PC-9 (cell line): ENCODE measurements around the gene KIAA1217. TPM values are rescaled to one million over a fixed set of nuclear protein-coding genes. Genes with fewer than 3 reads are reported as not detected.

Experiments used
- BruUV-seq: library from RNA; stranded (reverse); fragments of 400-500 nt; replicated peaks from 2 replicates; lab custom pipeline; 2021; lab: Mats Ljungman, UMichigan
- CTCF ChIA-PET: fragments of 300-600 bp; sonication (Branson Sonifier 250); formaldehyde crosslinking; loops from one replicate; lab custom pipeline; 2022; ENCODE audit warnings: antibody characterized with exemption; lab: Charles Lee
- POLR2A ChIA-PET: fragments of 300-600 bp; sonication (Branson Sonifier 250); formaldehyde crosslinking; loops from one replicate; lab custom pipeline; 2022; ENCODE audit warnings: antibody characterized with exemption; ENCODE audit not compliant: unreplicated experiment; lab: Charles Lee
- DNase-seq, 2 experiments: peaks; one replicate each; pipeline versions ENCODE4 v3.0.0 to v3.0.0-alpha.2; 2015 to 2022; ENCODE audit warnings: mixed read lengths in 1 of 2
- H2AFZ ChIP-seq: fragments of 200-600 bp; sonication (generic); 2 replicates; pipeline ENCODE4 v1.8.1; 2017; ENCODE audit warnings: antibody characterized with exemption
- H3F3A ChIP-seq: fragments of 200-600 bp; sonication (generic); 2 replicates; pipeline ENCODE4 v1.8.1; 2017; ENCODE audit warnings: antibody characterized with exemption, mild to moderate bottlenecking, low read depth; ENCODE audit not compliant: insufficient read depth
- H3K27ac ChIP-seq: fragments of 200-600 bp; sonication (generic); 2 replicates; pipeline ENCODE4 v1.6.1; 2016; ENCODE audit warnings: mixed run types
- H3K27me3 ChIP-seq: fragments of 200-600 bp; sonication (generic); 2 replicates; pipeline ENCODE4 v1.6.1; 2016; ENCODE audit warnings: low read depth, mixed run types; ENCODE audit not compliant: insufficient read depth
- H3K36me3 ChIP-seq: fragments of 200-600 bp; sonication (generic); 2 replicates; pipeline ENCODE4 v1.6.1; 2016; ENCODE audit warnings: low read depth, mixed run types
- H3K4me1 ChIP-seq: fragments of 200-600 bp; sonication (generic); replicated peaks from 2 replicates; pipeline ENCODE4 v1.6.1; 2016; ENCODE audit warnings: mixed run types; ENCODE audit not compliant: insufficient read depth
- H3K4me2 ChIP-seq: fragments of 200-600 bp; sonication (generic); 2 replicates; pipeline ENCODE4 v1.6.1; 2017; ENCODE audit warnings: mixed run types
- H3K4me3 ChIP-seq: fragments of 200-600 bp; sonication (generic); 2 replicates; pipeline ENCODE4 v1.6.1; 2016; ENCODE audit warnings: mixed run types
- H3K79me2 ChIP-seq: fragments of 200-600 bp; sonication (generic); 2 replicates; pipeline ENCODE4 v1.6.1; 2017; ENCODE audit warnings: low read depth, mixed run types
- H3K9me2 ChIP-seq: fragments of 200-600 bp; sonication (generic); 2 replicates; pipeline ENCODE4 v1.8.1; 2017; ENCODE audit warnings: mild to moderate bottlenecking; ENCODE audit not compliant: insufficient read depth
- H3K9me3 ChIP-seq: fragments of 200-600 bp; sonication (generic); 2 replicates; pipeline ENCODE4 v1.8.1; 2016; ENCODE audit warnings: low read depth; ENCODE audit not compliant: insufficient read depth
- H4K20me1 ChIP-seq: fragments of 200-600 bp; sonication (generic); 2 replicates; pipeline ENCODE4 v1.8.1; 2017; ENCODE audit not compliant: insufficient read depth
- EZH2 ChIP-seq: fragments of 200-600 bp; sonication (generic); IDR thresholded peaks from 2 replicates; pipeline ENCODE4 v1.8.0; 2017; ENCODE audit warnings: antibody characterized with exemption, low read depth
- intact Hi-C: fragments of 100-400 bp; cut with micrococcal nuclease; formaldehyde crosslinking; loops from one replicate; pipeline ENCODE4 v1.10.0; 2022; ENCODE audit not compliant: unreplicated experiment
- total RNA-seq: library from RNA; stranded (reverse); gene quantifications from 2 replicates; pipeline ENCODE4 v1.2.3, GENCODE V29; 2021
- TF ChIP-seq, protein P1 (sequence below): fragments of 200-600 bp; sonication (generic); conservative IDR thresholded peaks from 2 replicates; pipeline ENCODE4 v1.6.1; 2017; ENCODE audit warnings: mixed run types, antibody characterized with exemption, mild to moderate bottlenecking, moderate library complexity

The KIAA1217 gene
- total RNA-seq, 1 experiment from 2014 or later, result 41.1 TPM

DNA sequence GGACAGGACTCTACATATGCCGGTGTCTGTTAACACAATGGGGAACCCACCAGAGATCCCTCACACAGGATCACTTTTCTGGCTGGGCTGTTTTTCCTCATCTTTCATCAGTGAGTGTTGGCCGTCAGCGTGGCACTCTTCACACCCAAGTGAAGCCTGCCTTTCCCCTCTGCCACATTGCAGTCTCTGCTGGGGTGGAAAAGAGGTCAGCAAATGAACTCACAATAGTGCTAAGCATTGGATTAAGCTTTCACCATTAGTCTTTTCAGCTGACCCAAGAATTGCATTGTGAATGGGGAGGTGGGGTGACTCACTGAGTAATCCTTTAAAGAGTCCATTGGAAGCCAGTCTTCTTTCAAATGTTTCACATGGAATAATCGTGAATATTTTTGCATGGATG, 143.0 kb downstream of the KIAA1217 start:
- Histone ChIP-seq H3K36me3 (no peaks in the 10 kb centered on the region), H3K27ac (no peak overlapping the region), H3K4me2 (no peak overlapping the region), H3K27me3 (no peaks in the 10 kb centered on the region), H4K20me1 (no peaks in the 10 kb centered on the region), H3K79me2 (no peaks in the 10 kb centered on the region), H3K9me2 (no peaks in the 10 kb centered on the region), H3K9me3 (no peaks in the 10 kb centered on the region), H3K4me1 (peaks cover 9% of the 10 kb centered on the region), H3K4me3 (no peak overlapping the region), H2AFZ (no peak overlapping the region), H3F3A (no peaks in the 10 kb centered on the region)
- intact Hi-C loops, result no loop called here
- no peak for DNase-seq
- TF ChIP-seq EZH2, result no peak
- TF ChIP-seq, protein P1, sequence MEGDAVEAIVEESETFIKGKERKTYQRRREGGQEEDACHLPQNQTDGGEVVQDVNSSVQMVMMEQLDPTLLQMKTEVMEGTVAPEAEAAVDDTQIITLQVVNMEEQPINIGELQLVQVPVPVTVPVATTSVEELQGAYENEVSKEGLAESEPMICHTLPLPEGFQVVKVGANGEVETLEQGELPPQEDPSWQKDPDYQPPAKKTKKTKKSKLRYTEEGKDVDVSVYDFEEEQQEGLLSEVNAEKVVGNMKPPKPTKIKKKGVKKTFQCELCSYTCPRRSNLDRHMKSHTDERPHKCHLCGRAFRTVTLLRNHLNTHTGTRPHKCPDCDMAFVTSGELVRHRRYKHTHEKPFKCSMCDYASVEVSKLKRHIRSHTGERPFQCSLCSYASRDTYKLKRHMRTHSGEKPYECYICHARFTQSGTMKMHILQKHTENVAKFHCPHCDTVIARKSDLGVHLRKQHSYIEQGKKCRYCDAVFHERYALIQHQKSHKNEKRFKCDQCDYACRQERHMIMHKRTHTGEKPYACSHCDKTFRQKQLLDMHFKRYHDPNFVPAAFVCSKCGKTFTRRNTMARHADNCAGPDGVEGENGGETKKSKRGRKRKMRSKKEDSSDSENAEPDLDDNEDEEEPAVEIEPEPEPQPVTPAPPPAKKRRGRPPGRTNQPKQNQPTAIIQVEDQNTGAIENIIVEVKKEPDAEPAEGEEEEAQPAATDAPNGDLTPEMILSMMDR, result no peak
- BruUV-seq, result no TSS peak
- ChIA-PET CTCF (no interaction called here), POLR2A (no interaction called here)

- Histone ChIP-seq H4K20me1 (no peaks in the 10 kb centered on the region), H3K36me3 (no peaks in the 10 kb centered on the region), H3K4me2 (no peak overlapping the region), H3K4me1 (peaks cover 9% of the 10 kb centered on the region), H3K9me3 (no peaks in the 10 kb centered on the region), H2AFZ (no peak overlapping the region), H3F3A (no peaks in the 10 kb centered on the region), H3K4me3 (no peak overlapping the region), H3K79me2 (no peaks in the 10 kb centered on the region), H3K27ac (no peak overlapping the region), H3K27me3 (no peaks in the 10 kb centered on the region), H3K9me2 (no peaks in the 10 kb centered on the region)
- intact Hi-C loops, result no loop called here
- no peak for TF ChIP-seq EZH2
- TF ChIP-seq, protein P1, result no peak
- CTCF ChIA-PET, result no interaction called here
- no peak for DNase-seq
- POLR2A ChIA-PET, result no interaction called here
- BruUV-seq, result no TSS peak
Observed at GRCh38 chr10:24352399-24352798, 143.5 kb downstream of the KIAA1217 start.

DNA sequence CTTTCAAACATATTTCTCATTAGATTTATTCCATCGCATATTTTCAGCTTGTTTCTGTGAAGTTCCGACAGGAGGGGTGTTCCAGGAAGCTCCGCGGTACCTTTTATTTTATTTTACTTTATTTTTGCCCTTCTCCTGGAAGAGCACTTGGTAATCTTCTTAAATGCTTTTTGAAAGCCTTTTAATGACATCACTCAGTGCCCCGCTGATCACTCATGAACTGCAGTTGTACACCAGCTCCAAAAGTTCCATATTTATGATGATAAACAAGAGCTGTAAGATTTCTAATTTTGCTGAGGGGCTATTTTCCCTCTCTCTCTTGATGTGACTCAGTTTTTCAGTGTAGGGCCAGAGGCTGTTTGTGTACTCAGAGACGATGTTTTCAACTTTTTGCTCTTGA, 144.4 kb downstream of the KIAA1217 start:
- Histone ChIP-seq H3F3A (no peaks in the 10 kb centered on the region), H3K79me2 (no peaks in the 10 kb centered on the region), H3K4me3 (no peak overlapping the region), H3K27ac (no peak overlapping the region), H2AFZ (no peak overlapping the region), H3K4me2 (no peak overlapping the region), H3K9me2 (no peaks in the 10 kb centered on the region), H3K4me1 (peaks cover 9% of the 10 kb centered on the region), H3K27me3 (no peaks in the 10 kb centered on the region), H4K20me1 (no peaks in the 10 kb centered on the region), H3K36me3 (no peaks in the 10 kb centered on the region), H3K9me3 (no peaks in the 10 kb centered on the region)
- POLR2A ChIA-PET, result no interaction called here
- no TSS peak for BruUV-seq
- TF ChIP-seq, protein P1, result no peak
- TF ChIP-seq EZH2, result no peak
- intact Hi-C loops, result no loop called here
- CTCF ChIA-PET, result no interaction called here
- DNase-seq, result no peak
